ENCODE measurements around the gene SPECC1L.
"Not testable (repeated sequence)": the region's sequence is repeated elsewhere in the genome, so short reads cannot be mapped to it uniquely, and the experiment has no call there.

The SPECC1L gene

DNA sequence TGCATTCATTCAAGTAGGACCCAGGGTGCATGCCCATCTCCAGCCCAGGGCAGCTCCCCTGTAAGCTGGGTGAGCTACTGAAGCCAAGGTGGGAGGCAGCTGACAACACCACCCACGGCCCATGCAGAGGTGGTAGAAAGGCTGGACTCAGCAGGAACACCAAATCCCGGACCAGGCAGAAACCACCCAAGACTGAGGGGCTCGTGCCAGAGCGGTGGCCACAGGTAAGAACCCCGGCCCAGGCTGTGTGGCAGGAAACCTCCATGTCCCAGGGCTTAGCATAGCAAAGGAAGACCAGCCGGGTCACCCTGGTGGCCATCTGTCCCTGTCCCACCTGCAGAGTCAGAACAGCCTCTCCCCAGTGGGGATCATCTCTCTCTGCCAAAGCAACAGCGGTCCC lies 13.9 kb upstream of the SPECC1L start:
- POLR2A ChIA-PET; CTCF ChIA-PET; H3K27me3 ChIP-seq (replicated peaks in 2 of 5; ENCODE audit: control insufficient read depth in 4 of 5, insufficient read depth in 5 of 5, low read length in 4 of 5); H3K36me3 ChIP-seq (ENCODE audit: control insufficient read depth in 4 of 4, insufficient read depth in 4 of 4, low read length in 3 of 4); H3K4me1 ChIP-seq (ENCODE audit: control extremely low read depth in 1 of 4, control insufficient read depth in 4 of 4, insufficient read depth in 4 of 4, low read length in 3 of 4); H3K9me3 ChIP-seq (ENCODE audit: control extremely low read depth in 1 of 5, control insufficient read depth in 4 of 5, insufficient read depth in 2 of 5, low read depth in 1 of 5, low read length in 4 of 5); H3K27ac ChIP-seq (ENCODE audit: insufficient read depth in 1 of 2, low read depth in 1 of 2, low read length in 2 of 2, poor library complexity in 1 of 2, severe bottlenecking in 2 of 2); DNase-seq; H3K4me3 ChIP-seq (ENCODE audit: control insufficient read depth in 1 of 7, extremely low read depth in 1 of 7, insufficient read depth in 4 of 7, low read depth in 2 of 7, low read length in 6 of 7): not testable (repeated sequence)
- WGBS (ENCODE audit: insufficient coverage) = 93% methylated on average over 3 of the region's 7 CpGs

DNA sequence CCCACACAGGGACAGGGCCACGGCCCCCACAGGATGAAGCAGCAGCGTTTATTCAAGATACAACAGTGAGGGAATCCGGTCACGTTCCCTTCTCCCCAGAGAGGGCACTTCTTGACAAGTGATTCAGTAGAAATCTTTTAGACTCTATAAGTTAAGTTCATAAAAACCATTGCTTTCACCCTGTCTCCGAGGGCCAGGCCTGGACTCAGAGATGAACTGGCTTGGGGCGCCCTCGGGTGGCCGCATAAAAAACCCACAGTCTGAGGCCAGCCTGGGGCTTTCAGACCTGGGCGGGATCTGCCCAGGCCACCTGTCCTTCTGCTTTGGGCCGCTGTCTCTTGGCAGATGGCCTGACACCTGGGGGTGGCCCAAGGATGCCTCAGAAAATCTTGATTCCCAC lies 11.2 kb upstream of the SPECC1L start:
- H3K4me3 ChIP-seq (ENCODE audit: control insufficient read depth in 1 of 7, extremely low read depth in 1 of 7, insufficient read depth in 4 of 7, low read depth in 2 of 7, low read length in 6 of 7); POLR2A ChIA-PET; H3K27me3 ChIP-seq (replicated peaks in 2 of 5; ENCODE audit: control insufficient read depth in 4 of 5, insufficient read depth in 5 of 5, low read length in 4 of 5); H3K9me3 ChIP-seq (ENCODE audit: control extremely low read depth in 1 of 5, control insufficient read depth in 4 of 5, insufficient read depth in 2 of 5, low read depth in 1 of 5, low read length in 4 of 5); H3K27ac ChIP-seq (ENCODE audit: insufficient read depth in 1 of 2, low read depth in 1 of 2, low read length in 2 of 2, poor library complexity in 1 of 2, severe bottlenecking in 2 of 2); H3K36me3 ChIP-seq (ENCODE audit: control insufficient read depth in 4 of 4, insufficient read depth in 4 of 4, low read length in 3 of 4); CTCF ChIA-PET; H3K4me1 ChIP-seq (ENCODE audit: control extremely low read depth in 1 of 4, control insufficient read depth in 4 of 4, insufficient read depth in 4 of 4, low read length in 3 of 4): not testable (repeated sequence)
- WGBS (ENCODE audit: insufficient coverage) = no CpG with 5 or more reads among the region's 10 CpGs
- peak; percentile 81 to 86 (median 85) for DNase-seq

DNA sequence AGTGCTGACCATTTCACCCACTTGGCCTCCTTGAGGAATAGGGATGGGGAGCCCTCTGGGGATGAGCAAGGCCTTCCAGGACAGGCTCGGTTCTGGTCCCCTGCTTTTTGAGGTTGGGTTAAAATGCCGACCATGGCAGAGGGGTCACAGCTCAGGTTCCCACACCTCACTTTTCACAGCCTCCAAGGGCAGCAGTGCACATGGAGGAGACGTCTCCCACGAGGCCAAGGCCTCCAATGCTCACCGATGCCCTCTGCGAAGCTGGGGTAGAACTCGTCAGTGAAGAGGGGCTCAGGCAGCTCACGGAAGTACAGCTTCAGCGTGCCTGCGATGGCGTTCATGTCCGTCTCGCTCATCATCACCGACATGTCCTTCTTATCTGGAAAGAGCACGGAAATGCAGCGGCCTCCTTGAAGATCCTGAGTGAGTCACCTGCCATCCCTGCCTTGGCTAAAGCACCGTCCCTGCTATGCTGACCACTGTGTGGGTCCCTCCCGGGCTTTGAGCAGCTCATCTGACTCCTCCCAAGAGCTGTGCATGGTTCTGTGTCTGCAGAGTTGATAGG lies 8.4 kb upstream of the SPECC1L start:
- H3K36me3 ChIP-seq (ENCODE audit: control insufficient read depth in 4 of 4, insufficient read depth in 4 of 4, low read length in 3 of 4); H3K27ac ChIP-seq (ENCODE audit: insufficient read depth in 1 of 2, low read depth in 1 of 2, low read length in 2 of 2, poor library complexity in 1 of 2, severe bottlenecking in 2 of 2); POLR2A ChIA-PET; DNase-seq; H3K9me3 ChIP-seq (ENCODE audit: control extremely low read depth in 1 of 5, control insufficient read depth in 4 of 5, insufficient read depth in 2 of 5, low read depth in 1 of 5, low read length in 4 of 5); H3K4me3 ChIP-seq (ENCODE audit: control insufficient read depth in 1 of 7, extremely low read depth in 1 of 7, insufficient read depth in 4 of 7, low read depth in 2 of 7, low read length in 6 of 7); H3K27me3 ChIP-seq (replicated peaks in 2 of 5; ENCODE audit: control insufficient read depth in 4 of 5, insufficient read depth in 5 of 5, low read length in 4 of 5): not testable (repeated sequence)
- CTCF ChIA-PET = interaction anchor here (1.4 kb wide), 1 partner anchor 72 kb away, joined by 3 read pairs; no protein-coding TSS in a partner anchor
- peaks cover 0 to 10% (median 4%) of the 10 kb centered on the region in 4 experiments for H3K4me1 ChIP-seq (ENCODE audit: control extremely low read depth in 1 of 4, control insufficient read depth in 4 of 4, insufficient read depth in 4 of 4, low read length in 3 of 4)
- 98% methylated on average over 15 of the region's 18 CpGs for WGBS (ENCODE audit: insufficient coverage)

DNA sequence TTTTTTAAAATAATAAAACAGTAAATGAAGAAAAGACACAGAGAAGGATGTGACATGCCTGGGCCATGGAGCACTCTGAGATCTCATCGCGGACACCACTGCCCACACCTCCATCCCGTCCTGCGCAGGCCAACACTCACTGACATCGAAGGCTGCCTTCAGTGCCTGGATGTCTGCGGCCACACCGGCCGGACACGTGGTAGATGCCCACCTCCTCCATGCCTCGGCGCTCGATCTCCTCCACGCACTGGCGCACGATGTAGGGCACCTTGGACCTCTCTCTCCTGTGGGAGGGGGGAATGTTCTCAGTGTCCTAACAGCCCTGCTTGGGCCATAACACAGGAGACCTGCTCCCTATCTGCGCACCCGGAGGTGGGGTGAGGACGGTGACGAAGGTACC lies 7.2 kb upstream of the SPECC1L start:
- H3K27me3 ChIP-seq (replicated peaks in 2 of 5; ENCODE audit: control insufficient read depth in 4 of 5, insufficient read depth in 5 of 5, low read length in 4 of 5); POLR2A ChIA-PET; H3K36me3 ChIP-seq (ENCODE audit: control insufficient read depth in 4 of 4, insufficient read depth in 4 of 4, low read length in 3 of 4); CTCF ChIA-PET; H3K4me3 ChIP-seq (ENCODE audit: control insufficient read depth in 1 of 7, extremely low read depth in 1 of 7, insufficient read depth in 4 of 7, low read depth in 2 of 7, low read length in 6 of 7); DNase-seq; H3K27ac ChIP-seq (ENCODE audit: insufficient read depth in 1 of 2, low read depth in 1 of 2, low read length in 2 of 2, poor library complexity in 1 of 2, severe bottlenecking in 2 of 2); H3K9me3 ChIP-seq (ENCODE audit: control extremely low read depth in 1 of 5, control insufficient read depth in 4 of 5, insufficient read depth in 2 of 5, low read depth in 1 of 5, low read length in 4 of 5): not testable (repeated sequence)
- peaks cover 0 to 10% (median 4%) of the 10 kb centered on the region in 4 experiments for H3K4me1 ChIP-seq (ENCODE audit: control extremely low read depth in 1 of 4, control insufficient read depth in 4 of 4, insufficient read depth in 4 of 4, low read length in 3 of 4)
- WGBS (ENCODE audit: insufficient coverage) = 100% methylated on average over 7 of the region's 19 CpGs

DNA sequence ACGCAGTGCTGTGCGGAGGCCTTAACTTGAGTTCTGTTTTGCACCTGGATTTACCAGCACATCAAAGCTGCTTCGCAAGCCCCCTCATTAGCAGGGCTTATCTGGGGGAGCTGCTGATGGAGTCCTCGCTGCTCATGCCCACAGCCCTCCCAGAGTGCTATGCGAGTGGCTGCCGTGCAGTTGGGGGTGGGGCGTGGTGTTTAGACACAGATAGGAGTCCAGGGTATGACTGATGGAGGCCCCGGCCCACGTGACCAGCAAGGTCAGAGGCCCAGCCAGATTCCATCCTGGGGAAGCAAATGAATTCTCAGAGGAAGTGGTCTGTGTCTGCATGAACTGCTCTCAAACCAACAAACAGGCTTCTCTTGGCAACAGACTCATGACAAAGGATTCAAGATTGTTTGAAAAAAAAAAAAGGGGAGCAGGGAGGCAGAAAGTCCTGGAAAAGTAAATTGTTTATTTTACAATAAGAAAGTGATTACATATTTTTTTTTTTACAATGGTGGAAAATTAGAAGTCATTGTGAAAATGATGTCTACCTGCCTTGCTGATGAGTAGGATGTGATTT lies 6.2 kb upstream of the SPECC1L start:
- peaks cover 0 to 10% (median 4%) of the 10 kb centered on the region in 4 experiments for H3K4me1 ChIP-seq (ENCODE audit: control extremely low read depth in 1 of 4, control insufficient read depth in 4 of 4, insufficient read depth in 4 of 4, low read length in 3 of 4)
- H3K9me3 ChIP-seq (ENCODE audit: control extremely low read depth in 1 of 5, control insufficient read depth in 4 of 5, insufficient read depth in 2 of 5, low read depth in 1 of 5, low read length in 4 of 5); H3K4me3 ChIP-seq (ENCODE audit: control insufficient read depth in 1 of 7, extremely low read depth in 1 of 7, insufficient read depth in 4 of 7, low read depth in 2 of 7, low read length in 6 of 7); H3K36me3 ChIP-seq (ENCODE audit: control insufficient read depth in 4 of 4, insufficient read depth in 4 of 4, low read length in 3 of 4); POLR2A ChIA-PET; H3K27me3 ChIP-seq (replicated peaks in 2 of 5; ENCODE audit: control insufficient read depth in 4 of 5, insufficient read depth in 5 of 5, low read length in 4 of 5); H3K27ac ChIP-seq (ENCODE audit: insufficient read depth in 1 of 2, low read depth in 1 of 2, low read length in 2 of 2, poor library complexity in 1 of 2, severe bottlenecking in 2 of 2); CTCF ChIA-PET: not testable (repeated sequence)
- DNase-seq = peak in 1 of 3 donors; percentile 13
- no CpG with 5 or more reads among the region's 9 CpGs for WGBS (ENCODE audit: insufficient coverage)

DNA sequence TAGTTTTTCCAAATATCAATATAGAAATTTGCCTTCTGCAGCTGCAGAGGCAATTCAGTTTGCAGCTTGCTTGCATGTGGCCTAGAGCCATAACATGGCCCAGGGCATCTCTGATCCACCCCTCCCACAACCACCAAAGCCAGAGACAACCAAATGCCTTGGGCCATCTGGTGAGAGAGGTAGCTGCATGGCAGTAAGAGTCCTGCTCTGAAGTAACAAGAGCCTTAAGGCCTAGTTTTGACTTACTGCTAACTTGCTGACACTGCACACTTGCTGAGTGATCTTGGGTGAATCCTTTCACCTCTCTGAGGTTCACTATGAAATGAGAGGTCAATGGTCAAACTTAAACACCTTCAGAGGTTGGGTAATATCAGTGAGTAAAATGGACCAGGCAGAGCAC lies 4.9 kb upstream of the SPECC1L start:
- Histone ChIP-seq H3K27me3 (replicated peaks in 2 of 5; ENCODE audit: control insufficient read depth in 4 of 5, insufficient read depth in 5 of 5, low read length in 4 of 5) (no peaks in the 10 kb centered on the region), H3K9me3 (ENCODE audit: control extremely low read depth in 1 of 5, control insufficient read depth in 4 of 5, insufficient read depth in 2 of 5, low read depth in 1 of 5, low read length in 4 of 5) (no peaks in the 10 kb centered on the region), H3K27ac (ENCODE audit: insufficient read depth in 1 of 2, low read depth in 1 of 2, low read length in 2 of 2, poor library complexity in 1 of 2, severe bottlenecking in 2 of 2) (no peak overlapping the region), H3K36me3 (ENCODE audit: control insufficient read depth in 4 of 4, insufficient read depth in 4 of 4, low read length in 3 of 4) (no peaks in the 10 kb centered on the region), H3K4me1 (ENCODE audit: control extremely low read depth in 1 of 4, control insufficient read depth in 4 of 4, insufficient read depth in 4 of 4, low read length in 3 of 4) (peaks cover 0 to 13% (median 5%) of the 10 kb centered on the region in 4 experiments), H3K4me3 (ENCODE audit: control insufficient read depth in 1 of 7, extremely low read depth in 1 of 7, insufficient read depth in 4 of 7, low read depth in 2 of 7, low read length in 6 of 7) (no peak overlapping the region)
- DNase-seq = no peak
- ChIA-PET POLR2A (no interaction called here), CTCF (interaction anchor here (1.2 kb wide), 1 partner anchor 140 kb away, joined by 3 read pairs; no protein-coding TSS in a partner anchor)

DNA sequence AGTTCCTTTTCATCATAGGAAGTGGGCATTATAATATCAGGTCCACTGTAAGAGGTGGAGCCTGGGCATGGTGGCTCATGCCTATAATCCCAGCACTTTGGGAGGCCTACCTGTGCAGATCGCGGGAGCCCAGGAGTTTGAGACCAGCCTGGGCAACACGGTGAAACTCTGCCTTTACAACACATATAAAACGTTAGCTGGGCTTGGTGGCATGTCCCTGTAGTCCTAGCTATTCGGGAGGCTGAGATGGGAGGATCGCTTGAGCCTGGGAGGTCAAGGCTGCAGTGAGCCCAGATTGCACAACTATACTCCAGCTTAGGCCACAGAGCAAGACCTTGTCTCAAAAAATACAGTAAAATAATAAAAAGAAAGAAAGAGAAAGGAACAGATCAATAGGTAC lies 4.1 kb upstream of the SPECC1L start:
- CTCF ChIA-PET = not testable (repeated sequence)

More for the DNA sequence above, 4.1 kb upstream of the SPECC1L start:
- WGBS (ENCODE audit: insufficient coverage) = 100% methylated on average over 5 of the region's 6 CpGs
- H3K4me3 ChIP-seq (ENCODE audit: control insufficient read depth in 1 of 7, extremely low read depth in 1 of 7, insufficient read depth in 4 of 7, low read depth in 2 of 7, low read length in 6 of 7); H3K9me3 ChIP-seq (ENCODE audit: control extremely low read depth in 1 of 5, control insufficient read depth in 4 of 5, insufficient read depth in 2 of 5, low read depth in 1 of 5, low read length in 4 of 5); POLR2A ChIA-PET; H3K27me3 ChIP-seq (replicated peaks in 2 of 5; ENCODE audit: control insufficient read depth in 4 of 5, insufficient read depth in 5 of 5, low read length in 4 of 5); H3K36me3 ChIP-seq (ENCODE audit: control insufficient read depth in 4 of 4, insufficient read depth in 4 of 4, low read length in 3 of 4); DNase-seq; H3K27ac ChIP-seq (ENCODE audit: insufficient read depth in 1 of 2, low read depth in 1 of 2, low read length in 2 of 2, poor library complexity in 1 of 2, severe bottlenecking in 2 of 2): not testable (repeated sequence)
- peaks cover 0 to 15% (median 7%) of the 10 kb centered on the region in 4 experiments for H3K4me1 ChIP-seq (ENCODE audit: control extremely low read depth in 1 of 4, control insufficient read depth in 4 of 4, insufficient read depth in 4 of 4, low read length in 3 of 4)
